SU-DHL-6 (cell line): ENCODE results near the gene SAMMSON.

Experiments
- H2AFZ ChIP-seq: fragments of 200-600 bp; sonication (generic); 2 replicates; pipeline ENCODE4 v1.6.1; 2014; ENCODE audit warnings: low read depth, mild to moderate bottlenecking, moderate library complexity, mixed read lengths, antibody characterized with exemption, low read length; ENCODE audit not compliant: severe bottlenecking
- H3F3A ChIP-seq: fragments of 200-600 bp; shearing (Covaris generic); 2 replicates; pipeline ENCODE4 v1.6.0; 2016; ENCODE audit warnings: antibody characterized with exemption, mild to moderate bottlenecking; ENCODE audit not compliant: insufficient read depth
- H3K27ac ChIP-seq: fragments of 200-600 bp; sonication (generic); 2 replicates; pipeline ENCODE4 v1.5.1; 2016; ENCODE audit warnings: low read depth, mild to moderate bottlenecking, low read length, moderate library complexity, mixed read lengths
- H3K27me3 ChIP-seq: fragments of 200-600 bp; sonication (generic), shearing (Covaris generic); 2 replicates; pipeline ENCODE4 v1.6.0; 2014; ENCODE audit warnings: mild to moderate bottlenecking, low read length
- H3K36me3 ChIP-seq: fragments of 200-600 bp; sonication (generic); 2 replicates; pipeline ENCODE4 v1.6.1; 2014; ENCODE audit warnings: mild to moderate bottlenecking, low read length, mixed read lengths
- H3K4me2 ChIP-seq: fragments of 300-600, 200-600 bp; shearing (Covaris generic), sonication (generic); 2 replicates; pipeline ENCODE4 v1.6.0; 2014; ENCODE audit warnings: low read length, low read depth, mild to moderate bottlenecking; ENCODE audit not compliant: poor library complexity, severe bottlenecking
- H3K4me3 ChIP-seq: fragments of 200-600 bp; sonication (generic); 2 replicates; pipeline ENCODE4 v1.5.1; 2014; ENCODE audit warnings: antibody characterized with exemption, low read length, mild to moderate bottlenecking, mixed read lengths; ENCODE audit not compliant: insufficient read depth, poor library complexity, severe bottlenecking
- H3K79me2 ChIP-seq: fragments of 200-600 bp; sonication (generic); 2 replicates; pipeline ENCODE4 v1.6.1; 2014; ENCODE audit warnings: mild to moderate bottlenecking, low read length, moderate library complexity; ENCODE audit not compliant: insufficient read depth
- H3K9ac ChIP-seq: fragments of 200-600 bp; sonication (generic); 2 replicates; pipeline ENCODE4 v1.7.0; 2014; ENCODE audit warnings: mild to moderate bottlenecking, low read length
- H3K9me2 ChIP-seq: fragments of 200-600 bp; sonication (generic); replicated peaks from 2 replicates; pipeline ENCODE4 v1.6.1; 2014; ENCODE audit warnings: low read length; ENCODE audit not compliant: insufficient read depth
- H3K9me3 ChIP-seq: fragments of 200-600 bp; sonication (generic); 2 replicates; pipeline ENCODE4 v1.6.1; 2014; ENCODE audit warnings: low read length, mixed read lengths; ENCODE audit not compliant: insufficient read depth
- H4K20me1 ChIP-seq: fragments of 200-600 bp; sonication (generic); 2 replicates; pipeline ENCODE4 v1.6.1; 2014; ENCODE audit warnings: low read depth, mild to moderate bottlenecking, antibody characterized with exemption, low read length, moderate library complexity, mixed read lengths
- CTCF ChIP-seq: fragments of 200-600 bp; sonication (generic); IDR thresholded peaks from one replicate; pipeline ENCODE4 v1.5.1; 2017; ENCODE audit warnings: antibody characterized with exemption, mild to moderate bottlenecking, low read length, moderate library complexity; ENCODE audit not compliant: insufficient read depth, poor library complexity, severe bottlenecking
- EZH2phosphoT487 ChIP-seq: fragments of 200-600 bp; sonication (generic), shearing (Covaris generic); conservative IDR thresholded peaks from 2 replicates; pipeline ENCODE4 v1.6.1; 2018; ENCODE audit warnings: mild to moderate bottlenecking, antibody characterized with exemption, low read length, moderate library complexity, mixed read lengths

SAMMSON gene

DNA sequence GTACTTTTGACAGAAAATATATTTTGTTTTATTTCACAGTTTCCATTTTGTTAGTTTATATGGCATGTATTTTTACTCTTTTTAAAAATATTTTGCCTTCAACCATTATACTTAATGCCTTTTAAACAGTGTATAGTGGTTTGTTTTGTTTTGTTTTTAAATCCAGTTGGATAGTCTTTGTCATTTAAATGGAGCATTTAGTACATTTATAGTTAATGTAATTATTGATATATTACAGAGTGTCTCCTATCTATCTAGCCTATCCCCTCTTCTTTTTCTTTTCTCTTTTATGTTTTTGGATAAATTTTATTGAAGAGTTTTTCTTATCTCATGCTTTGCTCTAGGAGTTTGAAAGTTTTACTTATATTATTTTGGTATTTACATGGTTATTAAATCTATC, 3.6 kb downstream of the SAMMSON start:
- H3K27ac ChIP-seq = no peak overlapping the region
- no peak overlapping the region for H3K4me3 ChIP-seq
- no peaks in the 10 kb centered on the region for H3K36me3 ChIP-seq
- H3K27me3 ChIP-seq = no peaks in the 10 kb centered on the region
- H3K79me2 ChIP-seq = no peaks in the 10 kb centered on the region
- H3K9me3 ChIP-seq = no peaks in the 10 kb centered on the region
- no peak overlapping the region for H3K4me2 ChIP-seq
- H3K9ac ChIP-seq = no peak overlapping the region
- no peak for TF ChIP-seq CTCF
- TF ChIP-seq EZH2phosphoT487 = no peak
- H3K9me2 ChIP-seq = no peaks in the 10 kb centered on the region
- no peak overlapping the region for H2AFZ ChIP-seq
- H3F3A ChIP-seq = no peaks in the 10 kb centered on the region
- H4K20me1 ChIP-seq = no peaks in the 10 kb centered on the region

- H4K20me1 ChIP-seq = no peaks in the 10 kb centered on the region
- no peak overlapping the region for H3K9ac ChIP-seq
- H3K9me2 ChIP-seq = no peaks in the 10 kb centered on the region
- no peaks in the 10 kb centered on the region for H3K79me2 ChIP-seq
- no peak overlapping the region for H3K4me2 ChIP-seq
- no peaks in the 10 kb centered on the region for H3K36me3 ChIP-seq
- H3K4me3 ChIP-seq = no peak overlapping the region
- TF ChIP-seq EZH2phosphoT487 (no peak), CTCF (no peak)
- H3K27me3 ChIP-seq = no peaks in the 10 kb centered on the region
- H2AFZ ChIP-seq = no peak overlapping the region
- no peaks in the 10 kb centered on the region for H3K9me3 ChIP-seq
- no peaks in the 10 kb centered on the region for H3F3A ChIP-seq
- no peak overlapping the region for H3K27ac ChIP-seq
Observed at GRCh38 chr3:70006089-70006488, 6.6 kb downstream of the SAMMSON start.

DNA sequence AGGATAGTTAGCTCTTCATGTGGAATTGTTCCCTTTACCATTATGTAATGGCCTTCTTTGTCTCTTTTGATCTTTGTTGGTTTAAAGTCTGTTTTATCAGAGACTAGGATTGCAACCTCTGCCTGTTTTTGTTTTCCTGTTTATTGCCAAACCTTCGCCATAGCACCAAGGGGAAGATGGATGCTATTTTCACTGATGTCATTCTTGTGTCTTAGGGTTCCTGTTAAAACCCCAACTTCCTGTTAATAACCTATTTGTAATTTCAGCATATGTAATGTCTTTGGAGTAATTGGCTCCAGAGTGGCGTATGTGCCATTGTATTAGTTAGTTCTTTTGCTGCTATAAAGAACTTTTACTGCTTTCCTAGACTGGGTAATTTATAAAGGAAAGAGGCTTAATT, 10.8 kb downstream of the SAMMSON start:
- no peak overlapping the region for H3K27ac ChIP-seq
- no peaks in the 10 kb centered on the region for H3K79me2 ChIP-seq
- no peak overlapping the region for H3K4me3 ChIP-seq
- no peak overlapping the region for H3K4me2 ChIP-seq
- TF ChIP-seq CTCF (no peak), EZH2phosphoT487 (no peak)
- H3K9me3 ChIP-seq = no peaks in the 10 kb centered on the region
- H3K27me3 ChIP-seq = no peaks in the 10 kb centered on the region
- no peaks in the 10 kb centered on the region for H3K9me2 ChIP-seq
- no peak overlapping the region for H2AFZ ChIP-seq
- H3K9ac ChIP-seq = no peak overlapping the region
- H4K20me1 ChIP-seq = no peaks in the 10 kb centered on the region
- H3F3A ChIP-seq = no peaks in the 10 kb centered on the region
- no peaks in the 10 kb centered on the region for H3K36me3 ChIP-seq

- Histone ChIP-seq H3K9me3 (no peaks in the 10 kb centered on the region), H4K20me1 (no peaks in the 10 kb centered on the region), H3F3A (no peaks in the 10 kb centered on the region), H3K36me3 (no peaks in the 10 kb centered on the region), H3K9me2 (no peaks in the 10 kb centered on the region), H3K79me2 (no peaks in the 10 kb centered on the region), H3K4me2 (no peak overlapping the region), H3K9ac (no peak overlapping the region), H2AFZ (no peak overlapping the region), H3K4me3 (no peak overlapping the region), H3K27ac (no peak overlapping the region), H3K27me3 (no peaks in the 10 kb centered on the region)
- TF ChIP-seq CTCF = no peak
- TF ChIP-seq EZH2phosphoT487 = no peak
Observed at GRCh38 chr3:70011582-70011981, 12.0 kb downstream of the SAMMSON start.
